ENCODE results near the gene NLRP1. TPM values are rescaled to one million over a fixed set of nuclear protein-coding genes. Genes with fewer than 3 reads are reported as not detected.

Gene NLRP1
- total RNA-seq, 4 donors from 2014 or later = 10.4 to 33.4 (median 14.3) TPM

DNA sequence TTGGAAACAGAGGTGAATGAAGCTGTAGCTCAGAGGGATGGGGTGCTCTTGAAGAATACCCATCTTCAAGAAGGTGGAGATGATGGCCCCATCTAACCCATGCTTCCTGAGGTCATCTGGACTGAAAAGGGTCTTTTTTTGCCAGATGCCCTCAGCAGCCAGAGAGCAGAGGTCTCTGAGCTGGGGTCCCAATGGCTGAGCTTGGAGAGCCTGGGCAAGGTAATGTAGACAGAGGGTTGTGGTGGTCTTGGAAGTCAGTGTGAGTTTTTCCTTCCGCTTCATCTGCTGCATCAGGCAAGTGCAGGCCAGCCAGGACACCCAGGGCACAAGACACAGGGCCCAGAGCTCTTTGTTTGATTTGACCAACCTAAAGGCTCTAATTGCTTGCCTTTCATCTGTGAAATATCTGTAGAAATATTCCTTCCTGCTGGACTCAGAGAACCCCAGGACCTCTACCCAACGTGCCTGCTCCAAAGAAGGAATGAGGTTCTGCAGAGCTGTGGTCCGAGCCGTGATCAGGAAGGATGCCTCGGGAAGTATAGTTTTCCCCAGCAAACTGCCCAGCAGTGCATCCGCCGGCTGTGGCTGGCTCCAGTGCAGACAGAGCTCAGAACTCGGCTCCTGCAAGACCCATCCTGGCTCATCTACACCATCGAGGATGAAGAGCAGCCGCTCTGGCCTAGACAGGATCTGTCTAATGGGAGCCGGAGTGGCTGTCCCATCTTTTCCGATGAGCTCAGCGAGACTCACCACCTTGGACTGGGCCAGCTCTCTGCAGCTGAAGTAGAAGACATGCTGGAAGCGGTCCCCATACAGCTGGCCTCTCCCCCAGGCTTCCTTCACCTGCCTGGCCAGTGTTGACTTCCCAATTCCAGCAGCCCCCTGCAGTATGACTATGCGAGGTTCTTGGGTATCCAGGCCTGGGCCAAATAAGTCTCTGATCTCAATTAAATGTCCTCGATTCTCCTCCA is 25.2 kb downstream of the NLRP1 start:
- Histone ChIP-seq H3K4me1 (no peaks in the 10 kb centered on the region), H3K9me3 (no peaks in the 10 kb centered on the region), H3K4me3 (no peak overlapping the region), H3K27me3 (no peaks in the 10 kb centered on the region), H3K27ac (no peak overlapping the region), H3K36me3 (peaks cover 7 to 55% (median 14%) of the 10 kb centered on the region in 3 donors)
- no peak for TF ChIP-seq POLR2A (IDR thresholded peaks at IDR 0.05)
- TF ChIP-seq, protein P1, sequence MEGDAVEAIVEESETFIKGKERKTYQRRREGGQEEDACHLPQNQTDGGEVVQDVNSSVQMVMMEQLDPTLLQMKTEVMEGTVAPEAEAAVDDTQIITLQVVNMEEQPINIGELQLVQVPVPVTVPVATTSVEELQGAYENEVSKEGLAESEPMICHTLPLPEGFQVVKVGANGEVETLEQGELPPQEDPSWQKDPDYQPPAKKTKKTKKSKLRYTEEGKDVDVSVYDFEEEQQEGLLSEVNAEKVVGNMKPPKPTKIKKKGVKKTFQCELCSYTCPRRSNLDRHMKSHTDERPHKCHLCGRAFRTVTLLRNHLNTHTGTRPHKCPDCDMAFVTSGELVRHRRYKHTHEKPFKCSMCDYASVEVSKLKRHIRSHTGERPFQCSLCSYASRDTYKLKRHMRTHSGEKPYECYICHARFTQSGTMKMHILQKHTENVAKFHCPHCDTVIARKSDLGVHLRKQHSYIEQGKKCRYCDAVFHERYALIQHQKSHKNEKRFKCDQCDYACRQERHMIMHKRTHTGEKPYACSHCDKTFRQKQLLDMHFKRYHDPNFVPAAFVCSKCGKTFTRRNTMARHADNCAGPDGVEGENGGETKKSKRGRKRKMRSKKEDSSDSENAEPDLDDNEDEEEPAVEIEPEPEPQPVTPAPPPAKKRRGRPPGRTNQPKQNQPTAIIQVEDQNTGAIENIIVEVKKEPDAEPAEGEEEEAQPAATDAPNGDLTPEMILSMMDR (IDR thresholded peaks at IDR 0.05) = no peak
- no peak for DNase-seq
- intact Hi-C loops (cut with DNase I) = no loop called here
- WGBS, 2 donors = 98 to 100% methylated on average over 6 to 11 of the region's 16 CpGs

DNA sequence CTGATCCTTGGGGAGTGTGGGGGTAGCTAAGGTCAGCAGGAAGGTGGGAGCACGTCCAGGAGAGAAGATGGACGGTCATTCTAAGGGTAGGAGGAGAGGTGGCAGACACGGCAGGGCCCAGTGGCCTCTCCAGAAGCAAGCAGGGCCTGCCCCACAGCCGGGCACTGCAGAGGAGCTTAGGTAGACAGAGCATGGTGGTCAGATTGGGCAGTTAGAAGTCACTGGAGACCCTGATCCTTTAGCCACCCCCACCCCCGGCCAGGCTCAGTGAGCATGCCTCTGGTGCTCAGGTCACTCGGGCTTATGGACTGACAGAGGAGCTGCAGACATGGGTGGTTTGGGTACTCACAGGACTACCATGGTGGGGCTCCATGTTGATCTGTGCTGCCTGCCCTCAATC is 26.3 kb downstream of the NLRP1 start:
- Histone ChIP-seq H3K4me3 (no peak overlapping the region), H3K27ac (no peak overlapping the region), H3K9me3 (no peaks in the 10 kb centered on the region), H3K27me3 (no peaks in the 10 kb centered on the region), H3K36me3 (peaks cover 7 to 66% (median 14%) of the 10 kb centered on the region in 3 donors), H3K4me1 (no peaks in the 10 kb centered on the region)
- intact Hi-C loops (cut with DNase I) = no loop called here
- DNase-seq = no peak
- 75 to 83% methylated on average over 4 to 5 of the region's 6 CpGs for WGBS, 2 donors
- no peak for TF ChIP-seq POLR2A (IDR thresholded peaks at IDR 0.05)
- TF ChIP-seq, protein P1 (IDR thresholded peaks at IDR 0.05) = no peak

DNA sequence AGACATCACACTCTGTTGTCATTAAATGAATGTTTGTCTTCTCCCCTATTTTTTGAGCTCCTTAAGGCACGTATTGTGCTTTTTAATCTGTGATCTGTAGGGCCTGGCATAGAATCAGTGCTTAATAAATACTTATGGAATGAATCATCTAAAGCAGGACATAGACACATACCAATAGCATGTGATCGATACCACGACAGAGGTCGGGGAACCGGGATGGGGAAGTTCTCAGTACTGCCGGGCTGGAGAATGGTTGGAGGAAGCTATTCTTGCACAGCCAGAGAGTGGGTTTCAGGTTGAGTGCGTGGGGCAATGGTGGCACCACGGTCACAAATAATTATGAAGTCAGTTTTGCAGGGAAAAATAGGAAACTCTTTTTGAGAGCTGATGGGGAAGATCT is 26.8 kb downstream of the NLRP1 start:
- peaks cover 7 to 71% (median 14%) of the 10 kb centered on the region in 3 donors for H3K36me3 ChIP-seq
- no peak overlapping the region for H3K27ac ChIP-seq
- TF ChIP-seq, protein P1 (IDR thresholded peaks at IDR 0.05) = no peak
- no peak for TF ChIP-seq POLR2A (IDR thresholded peaks at IDR 0.05)
- no peak for DNase-seq
- no peaks in the 10 kb centered on the region for H3K27me3 ChIP-seq
- intact Hi-C loops (cut with DNase I) = no loop called here
- 58 to 64% methylated on average over 8 of the region's 8 CpGs for WGBS, 2 donors
- no peaks in the 10 kb centered on the region for H3K4me1 ChIP-seq
- no peaks in the 10 kb centered on the region for H3K9me3 ChIP-seq
- no peak overlapping the region for H3K4me3 ChIP-seq

DNA sequence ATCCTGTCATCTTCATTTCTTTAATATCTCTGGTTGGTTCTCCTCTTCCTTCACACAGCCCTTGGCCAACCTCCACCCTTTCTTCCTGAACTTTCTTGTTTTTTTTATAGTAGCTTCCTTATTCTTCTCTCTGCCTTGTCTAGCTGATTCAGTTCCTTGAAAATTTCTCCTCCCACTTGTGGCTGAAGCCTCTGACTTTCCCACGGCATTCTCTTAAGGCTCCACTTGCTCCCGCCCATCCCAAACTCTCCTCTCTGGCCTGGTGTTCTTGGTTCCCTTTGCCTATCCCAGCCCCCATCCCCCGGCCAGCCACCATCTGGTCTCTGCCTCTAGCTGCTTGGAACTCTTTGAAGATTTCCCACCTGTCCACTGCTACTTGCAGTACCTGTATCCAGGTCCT is 29.1 kb downstream of the NLRP1 start:
- Histone ChIP-seq H3K27ac (no peak overlapping the region), H3K36me3 (peaks cover 7 to 79% (median 14%) of the 10 kb centered on the region in 3 donors), H3K27me3 (no peaks in the 10 kb centered on the region), H3K4me1 (no peaks in the 10 kb centered on the region), H3K4me3 (no peak overlapping the region), H3K9me3 (no peaks in the 10 kb centered on the region)
- no peak for TF ChIP-seq POLR2A (IDR thresholded peaks at IDR 0.05)
- TF ChIP-seq, protein P1 (IDR thresholded peaks at IDR 0.05) = no peak
- 58 to 77% methylated on average over 3 of the region's 3 CpGs for WGBS, 2 donors
- no peak for DNase-seq
- intact Hi-C loops (cut with DNase I) = no loop called here

DNA sequence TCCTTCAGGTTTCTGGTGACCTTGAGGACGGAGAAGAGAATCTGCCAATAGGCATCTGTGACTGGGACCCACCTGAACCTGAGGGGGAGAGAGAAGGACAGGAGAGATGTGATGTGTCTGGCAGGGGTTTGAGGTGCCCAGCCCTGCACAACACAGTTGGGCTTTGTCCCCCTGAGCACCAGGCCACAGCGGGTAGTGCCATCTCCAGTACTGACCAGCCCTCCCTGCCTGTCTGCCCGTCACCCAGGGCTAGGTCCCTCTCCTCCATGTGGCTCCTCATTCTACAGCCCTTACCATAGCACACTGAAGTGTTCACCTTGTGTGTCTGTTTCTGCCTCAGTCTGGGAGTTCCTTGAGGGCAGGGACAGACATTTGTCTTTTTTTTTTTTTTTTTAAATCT is 30.8 kb downstream of the NLRP1 start:
- peaks cover 4 to 74% (median 7%) of the 10 kb centered on the region in 3 donors for H3K36me3 ChIP-seq
- no peak for DNase-seq
- no peak overlapping the region for H3K27ac ChIP-seq
- intact Hi-C loops (cut with DNase I) = no loop called here
- 77 to 82% methylated on average over 3 of the region's 3 CpGs for WGBS, 2 donors
- no peaks in the 10 kb centered on the region for H3K27me3 ChIP-seq
- no peaks in the 10 kb centered on the region for H3K9me3 ChIP-seq
- H3K4me1 ChIP-seq = no peaks in the 10 kb centered on the region
- H3K4me3 ChIP-seq = no peak overlapping the region
- TF ChIP-seq POLR2A (IDR thresholded peaks at IDR 0.05) = no peak
- TF ChIP-seq, protein P1 (IDR thresholded peaks at IDR 0.05) = no peak
